Left forelimb (tissue), 1 donor: ENCODE data around the gene ADORA2B.
"Not testable (repeated sequence)": the region's sequence is repeated elsewhere in the genome, so short reads cannot be mapped to it uniquely, and the experiment has no call there.

ENCODE experiments used
- DNase-seq: peaks from one replicate; pipeline ENCODE4 v3.0.0-alpha.2; 2018; ENCODE audit warnings: low spot score

ADORA2B gene

GRCh38 chr17:15922586-15922985, 22.3 kb upstream of the ADORA2B start:
- DNase-seq: no peak

GRCh38 chr17:15926039-15926740, 18.7 kb upstream of the ADORA2B start:
- DNase-seq: no peak

- no peak for DNase-seq
These were observed 16.6 kb upstream of the ADORA2B start for GRCh38 chr17:15928286-15928785.

GRCh38 chr17:15929941-15930340, 15.0 kb upstream of the ADORA2B start:
- no peak for DNase-seq

GRCh38 chr17:15930426-15930825, 14.5 kb upstream of the ADORA2B start:
- DNase-seq: no peak

- DNase-seq: no peak
These were observed 13.5 kb upstream of the ADORA2B start for GRCh38 chr17:15931394-15931793.

- DNase-seq: no peak
These were observed 10.1 kb upstream of the ADORA2B start for GRCh38 chr17:15934866-15935265.

- DNase-seq: no peak
These were observed 9.0 kb upstream of the ADORA2B start for GRCh38 chr17:15935891-15936290.

- DNase-seq: not testable (repeated sequence)
These were observed 8.4 kb upstream of the ADORA2B start for GRCh38 chr17:15936481-15936880.

- no peak for DNase-seq
These were observed 3.1 kb upstream of the ADORA2B start for GRCh38 chr17:15941781-15942180.

- no peak for DNase-seq
These were observed 2.6 kb upstream of the ADORA2B start for GRCh38 chr17:15942207-15942833.

- no peak for DNase-seq
These were observed 765 bp upstream of the ADORA2B start for GRCh38 chr17:15943971-15944758.

- DNase-seq: peak; percentile 71
These were observed 729 bp downstream of the ADORA2B start for GRCh38 chr17:15945527-15946191.

- DNase-seq: no peak
These were observed 1.7 kb downstream of the ADORA2B start for GRCh38 chr17:15946611-15947120.

- DNase-seq: no peak
These were observed 2.3 kb downstream of the ADORA2B start for GRCh38 chr17:15947271-15947670.

GRCh38 chr17:15947976-15948752, 3.2 kb downstream of the ADORA2B start:
- no peak for DNase-seq

GRCh38 chr17:15951368-15952047, 6.6 kb downstream of the ADORA2B start:
- DNase-seq: no peak

- DNase-seq: no peak
These were observed 7.2 kb downstream of the ADORA2B start for GRCh38 chr17:15952048-15952532.

GRCh38 chr17:15952916-15953790, 8.2 kb downstream of the ADORA2B start:
- no peak for DNase-seq
